Measurements from ENCODE around the gene RXRA.

RXRA gene

GRCh38 chr9:134372581-134373267 lies 46.5 kb downstream of the RXRA start:
- no peak overlapping the region for H3K27ac Mint-ChIP-seq
- no peaks in the 10 kb centered on the region for H3K36me3 Mint-ChIP-seq (ENCODE audit: low read depth)
- DNase-seq: no peak
- peaks cover 61% of the 10 kb centered on the region for H3K4me1 Mint-ChIP-seq
- TF ChIP-seq, protein P1, sequence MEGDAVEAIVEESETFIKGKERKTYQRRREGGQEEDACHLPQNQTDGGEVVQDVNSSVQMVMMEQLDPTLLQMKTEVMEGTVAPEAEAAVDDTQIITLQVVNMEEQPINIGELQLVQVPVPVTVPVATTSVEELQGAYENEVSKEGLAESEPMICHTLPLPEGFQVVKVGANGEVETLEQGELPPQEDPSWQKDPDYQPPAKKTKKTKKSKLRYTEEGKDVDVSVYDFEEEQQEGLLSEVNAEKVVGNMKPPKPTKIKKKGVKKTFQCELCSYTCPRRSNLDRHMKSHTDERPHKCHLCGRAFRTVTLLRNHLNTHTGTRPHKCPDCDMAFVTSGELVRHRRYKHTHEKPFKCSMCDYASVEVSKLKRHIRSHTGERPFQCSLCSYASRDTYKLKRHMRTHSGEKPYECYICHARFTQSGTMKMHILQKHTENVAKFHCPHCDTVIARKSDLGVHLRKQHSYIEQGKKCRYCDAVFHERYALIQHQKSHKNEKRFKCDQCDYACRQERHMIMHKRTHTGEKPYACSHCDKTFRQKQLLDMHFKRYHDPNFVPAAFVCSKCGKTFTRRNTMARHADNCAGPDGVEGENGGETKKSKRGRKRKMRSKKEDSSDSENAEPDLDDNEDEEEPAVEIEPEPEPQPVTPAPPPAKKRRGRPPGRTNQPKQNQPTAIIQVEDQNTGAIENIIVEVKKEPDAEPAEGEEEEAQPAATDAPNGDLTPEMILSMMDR (IDR thresholded peaks at IDR 0.05): no peak
- H3K9me3 Mint-ChIP-seq: no peaks in the 10 kb centered on the region
- no peaks in the 10 kb centered on the region for H3K27me3 Mint-ChIP-seq (ENCODE audit: low read depth, poor library complexity)
- H3K4me3 Mint-ChIP-seq: no peak overlapping the region

GRCh38 chr9:134373269-134373668 lies 47.0 kb downstream of the RXRA start:
- Mint-ChIP-seq H3K27me3 (ENCODE audit: low read depth, poor library complexity) (no peaks in the 10 kb centered on the region), H3K9me3 (no peaks in the 10 kb centered on the region), H3K27ac (no peak overlapping the region), H3K4me3 (no peak overlapping the region), H3K36me3 (ENCODE audit: low read depth) (no peaks in the 10 kb centered on the region), H3K4me1 (peaks cover 60% of the 10 kb centered on the region)
- TF ChIP-seq, protein P1 (IDR thresholded peaks at IDR 0.05): no peak
- no peak for DNase-seq

DNA sequence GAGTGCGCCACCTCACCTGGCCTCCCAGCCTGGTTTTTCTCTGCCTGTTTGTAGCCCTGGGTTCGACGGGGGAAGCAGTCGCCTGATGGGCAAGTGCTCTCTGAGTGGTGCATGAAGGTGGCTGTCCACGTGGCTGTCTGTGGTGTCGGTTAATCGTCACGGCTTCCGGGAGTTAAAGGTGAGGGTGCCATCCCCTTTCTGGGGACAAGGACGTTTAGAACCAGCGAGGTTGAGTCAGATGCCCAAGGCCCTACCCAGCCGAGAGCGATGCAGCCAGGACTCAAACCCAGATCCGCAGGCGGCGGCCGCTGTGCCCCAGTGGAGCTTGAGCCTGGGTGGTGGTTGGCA lies 47.7 kb downstream of the RXRA start:
- Mint-ChIP-seq H3K27ac (no peak overlapping the region), H3K4me1 (peaks cover 56% of the 10 kb centered on the region), H3K36me3 (ENCODE audit: low read depth) (no peaks in the 10 kb centered on the region), H3K27me3 (ENCODE audit: low read depth, poor library complexity) (no peaks in the 10 kb centered on the region), H3K9me3 (no peaks in the 10 kb centered on the region), H3K4me3 (no peak overlapping the region)
- DNase-seq: no peak
- TF ChIP-seq, protein P1 (IDR thresholded peaks at IDR 0.05): no peak

GRCh38 chr9:134374301-134375010 lies 48.2 kb downstream of the RXRA start:
- Mint-ChIP-seq H3K27me3 (ENCODE audit: low read depth, poor library complexity) (no peaks in the 10 kb centered on the region), H3K4me3 (peak overlapping the region; percentile 35), H3K9me3 (no peaks in the 10 kb centered on the region), H3K27ac (peak overlapping the region; percentile 95), H3K36me3 (ENCODE audit: low read depth) (no peaks in the 10 kb centered on the region), H3K4me1 (peaks cover 55% of the 10 kb centered on the region)
- TF ChIP-seq, protein P1 (IDR thresholded peaks at IDR 0.05): no peak
- no peak for DNase-seq

DNA sequence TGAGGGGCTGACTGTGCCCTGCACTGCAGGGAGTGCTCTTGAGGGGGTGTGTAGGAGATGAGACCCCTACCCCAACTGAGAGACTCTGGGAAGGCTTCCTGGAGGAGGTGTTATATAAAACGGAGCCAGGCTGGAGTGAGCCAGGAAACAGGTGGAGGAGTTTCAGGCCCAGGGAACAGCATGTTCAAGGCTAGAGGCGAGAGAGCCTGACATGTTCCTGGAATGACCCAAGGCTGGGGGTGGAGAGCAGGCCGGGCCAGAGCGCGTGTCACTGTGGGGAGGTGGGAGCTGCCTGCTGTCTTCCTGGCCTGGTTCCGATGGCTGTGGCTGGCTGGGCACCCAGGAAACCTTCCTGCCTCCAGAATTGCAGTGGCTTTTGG lies 48.7 kb downstream of the RXRA start:
- Mint-ChIP-seq H3K9me3 (no peaks in the 10 kb centered on the region), H3K27ac (peak overlapping the region; percentile 95), H3K36me3 (ENCODE audit: low read depth) (no peaks in the 10 kb centered on the region), H3K4me1 (peaks cover 50% of the 10 kb centered on the region), H3K27me3 (ENCODE audit: low read depth, poor library complexity) (no peaks in the 10 kb centered on the region), H3K4me3 (peak overlapping the region; percentile 35)
- TF ChIP-seq, protein P1 (IDR thresholded peaks at IDR 0.05): no peak
- DNase-seq: no peak

Data from nephron progenitor cell (in vitro differentiated cells).